Tibial nerve (tissue), 4 donors: ENCODE results near the gene PCDHAC1.

ENCODE experiments used
- CTCF ChIP-seq, 5 experiments: fragments of 200-600 bp in 3 of 5; fragments of 450-650 bp in 2 of 5; sonication (generic) in 3 of 5; IDR thresholded peaks; one replicate each; pipeline ENCODE4 v1.5.1; 2016 to 2019; ENCODE audit warnings: antibody characterized with exemption in 5 of 5, mild to moderate bottlenecking in 3 of 5, moderate library complexity in 2 of 5
- EP300 ChIP-seq, 2 donors: sonication (generic); formaldehyde crosslinking; IDR thresholded peaks; one replicate each; pipeline ENCODE4 v1.6.1; 2017; ENCODE audit warnings: antibody characterized with exemption in 2 of 2, mild to moderate bottlenecking in 1 of 2
- POLR2A ChIP-seq, 2 donors: fragments of 450-650 bp; IDR thresholded peaks; one replicate each; pipeline ENCODE4 v1.6.1; 2017; ENCODE audit warnings: antibody characterized with exemption in 2 of 2, mild to moderate bottlenecking in 2 of 2, moderate library complexity in 2 of 2

- TF ChIP-seq POLR2A (IDR thresholded peaks at IDR 0.05) (no peak), CTCF (IDR thresholded peaks at IDR 0.05) (no peak), EP300 (IDR thresholded peaks at IDR 0.05) (no peak)
These were observed 9.8 kb upstream of the PCDHAC1 start for GRCh38 chr5:140916325-140916724.
